Measurements from ENCODE around the gene ACTG1. TPM values are rescaled to one million over a fixed set of nuclear protein-coding genes. Genes with fewer than 3 reads are reported as not detected.

Gene ACTG1
- total RNA-seq, 1 experiment from 2014 or later = 3,247 TPM

GRCh38 chr17:81542431-81543338 is 30.1 kb upstream of the ACTG1 start:
- ChIA-PET CTCF (no interaction called here), POLR2A (ENCODE audit: low non-redundant PET) (no interaction called here)
- no peak for DNase-seq (ENCODE audit: low spot score)
- TF ChIP-seq, protein P1, sequence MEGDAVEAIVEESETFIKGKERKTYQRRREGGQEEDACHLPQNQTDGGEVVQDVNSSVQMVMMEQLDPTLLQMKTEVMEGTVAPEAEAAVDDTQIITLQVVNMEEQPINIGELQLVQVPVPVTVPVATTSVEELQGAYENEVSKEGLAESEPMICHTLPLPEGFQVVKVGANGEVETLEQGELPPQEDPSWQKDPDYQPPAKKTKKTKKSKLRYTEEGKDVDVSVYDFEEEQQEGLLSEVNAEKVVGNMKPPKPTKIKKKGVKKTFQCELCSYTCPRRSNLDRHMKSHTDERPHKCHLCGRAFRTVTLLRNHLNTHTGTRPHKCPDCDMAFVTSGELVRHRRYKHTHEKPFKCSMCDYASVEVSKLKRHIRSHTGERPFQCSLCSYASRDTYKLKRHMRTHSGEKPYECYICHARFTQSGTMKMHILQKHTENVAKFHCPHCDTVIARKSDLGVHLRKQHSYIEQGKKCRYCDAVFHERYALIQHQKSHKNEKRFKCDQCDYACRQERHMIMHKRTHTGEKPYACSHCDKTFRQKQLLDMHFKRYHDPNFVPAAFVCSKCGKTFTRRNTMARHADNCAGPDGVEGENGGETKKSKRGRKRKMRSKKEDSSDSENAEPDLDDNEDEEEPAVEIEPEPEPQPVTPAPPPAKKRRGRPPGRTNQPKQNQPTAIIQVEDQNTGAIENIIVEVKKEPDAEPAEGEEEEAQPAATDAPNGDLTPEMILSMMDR (conservative IDR thresholded peaks at IDR 0.05; ENCODE audit: low read depth, low read length) = no peak
- TF ChIP-seq EZH2 (IDR thresholded peaks at IDR 0.05; ENCODE audit: borderline replicate concordance, low read depth, low read length, poor library complexity, severe bottlenecking) = no peak
- no peaks in the 10 kb centered on the region for H3K4me1 ChIP-seq (ENCODE audit: insufficient read depth, low read length, poor library complexity, severe bottlenecking)
- H3K36me3 ChIP-seq (ENCODE audit: insufficient read depth, low read length, poor library complexity, severe bottlenecking) = peaks cover 29% of the 10 kb centered on the region
- intact Hi-C loops (cut with micrococcal nuclease; ENCODE audit: unreplicated experiment) = no loop called here
- H3K4me3 ChIP-seq (ENCODE audit: low read depth, low read length, poor library complexity, severe bottlenecking) = no peak overlapping the region
- no peak overlapping the region for H3K27ac ChIP-seq (ENCODE audit: low read depth, low read length, poor library complexity, severe bottlenecking)
- H3K27me3 ChIP-seq (replicated peaks; ENCODE audit: insufficient read depth, low read depth, low read length, poor library complexity) = no peaks in the 10 kb centered on the region
- no TSS peak for BruUV-seq (replicated peaks)
- H3K9me3 ChIP-seq (ENCODE audit: low read depth, low read length, poor library complexity, severe bottlenecking) = no peaks in the 10 kb centered on the region

DNA sequence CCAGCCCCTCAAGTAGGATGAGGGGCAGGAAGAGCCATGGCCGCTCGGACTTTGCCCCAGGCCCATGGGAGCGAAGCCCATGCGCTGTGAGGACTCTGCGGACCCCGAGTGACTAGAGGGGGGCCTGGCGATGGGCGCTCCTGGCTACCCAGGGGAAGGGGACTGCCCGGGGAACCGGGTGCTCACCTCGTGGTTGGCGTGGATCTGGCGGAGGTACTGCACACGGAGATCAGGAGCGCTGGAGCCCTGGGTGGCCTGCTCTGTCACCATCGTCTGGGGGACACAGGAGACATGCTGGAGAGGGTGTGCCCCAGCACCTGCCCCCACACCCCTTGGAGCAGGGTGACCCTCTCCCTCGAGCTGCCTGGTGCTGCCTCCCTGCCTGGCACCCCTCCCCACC is 28.5 kb upstream of the ACTG1 start:
- no peak for DNase-seq (ENCODE audit: low spot score)
- CTCF ChIA-PET = no interaction called here
- no peak overlapping the region for H3K27ac ChIP-seq (ENCODE audit: low read depth, low read length, poor library complexity, severe bottlenecking)
- H3K36me3 ChIP-seq (ENCODE audit: insufficient read depth, low read length, poor library complexity, severe bottlenecking) = peaks cover 14% of the 10 kb centered on the region
- H3K4me1 ChIP-seq (ENCODE audit: insufficient read depth, low read length, poor library complexity, severe bottlenecking) = no peaks in the 10 kb centered on the region
- H3K4me3 ChIP-seq (ENCODE audit: low read depth, low read length, poor library complexity, severe bottlenecking) = no peak overlapping the region
- H3K27me3 ChIP-seq (replicated peaks; ENCODE audit: insufficient read depth, low read depth, low read length, poor library complexity) = peaks cover 9% of the 10 kb centered on the region
- intact Hi-C loops (cut with micrococcal nuclease; ENCODE audit: unreplicated experiment) = no loop called here
- BruUV-seq (replicated peaks) = no TSS peak
- H3K9me3 ChIP-seq (ENCODE audit: low read depth, low read length, poor library complexity, severe bottlenecking) = no peaks in the 10 kb centered on the region
- POLR2A ChIA-PET (ENCODE audit: low non-redundant PET) = no interaction called here
- TF ChIP-seq, protein P1 (conservative IDR thresholded peaks at IDR 0.05; ENCODE audit: low read depth, low read length) = no peak
- no peak for TF ChIP-seq EZH2 (IDR thresholded peaks at IDR 0.05; ENCODE audit: borderline replicate concordance, low read depth, low read length, poor library complexity, severe bottlenecking)

DNA sequence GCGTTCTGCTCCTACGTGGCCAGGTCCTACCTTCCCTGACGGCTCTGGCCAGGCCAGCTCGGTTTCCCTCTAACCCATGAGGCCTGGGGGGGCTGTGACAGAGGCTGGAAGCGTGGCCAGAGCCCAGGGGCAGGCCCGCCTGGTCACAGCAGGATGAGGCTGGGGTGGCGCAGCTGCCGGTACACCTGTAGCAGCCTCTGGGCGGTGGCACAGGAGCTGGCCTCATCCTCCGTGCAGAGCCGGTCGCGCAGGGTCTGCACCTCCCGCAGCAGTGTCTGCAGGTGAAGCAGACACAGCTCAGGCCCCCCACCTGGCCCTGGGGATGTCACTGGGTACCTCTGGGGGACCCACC is 28.1 kb upstream of the ACTG1 start:
- POLR2A ChIA-PET (ENCODE audit: low non-redundant PET) = no interaction called here
- Histone ChIP-seq H3K4me3 (ENCODE audit: low read depth, low read length, poor library complexity, severe bottlenecking) (no peak overlapping the region), H3K36me3 (ENCODE audit: insufficient read depth, low read length, poor library complexity, severe bottlenecking) (peaks cover 11% of the 10 kb centered on the region), H3K4me1 (ENCODE audit: insufficient read depth, low read length, poor library complexity, severe bottlenecking) (no peaks in the 10 kb centered on the region), H3K9me3 (ENCODE audit: low read depth, low read length, poor library complexity, severe bottlenecking) (no peaks in the 10 kb centered on the region), H3K27ac (ENCODE audit: low read depth, low read length, poor library complexity, severe bottlenecking) (no peak overlapping the region), H3K27me3 (replicated peaks; ENCODE audit: insufficient read depth, low read depth, low read length, poor library complexity) (peaks cover 11% of the 10 kb centered on the region)
- TF ChIP-seq, protein P1 (conservative IDR thresholded peaks at IDR 0.05; ENCODE audit: low read depth, low read length) = no peak
- TF ChIP-seq EZH2 (IDR thresholded peaks at IDR 0.05; ENCODE audit: borderline replicate concordance, low read depth, low read length, poor library complexity, severe bottlenecking) = no peak
- no peak for DNase-seq (ENCODE audit: low spot score)
- CTCF ChIA-PET = no interaction called here
- BruUV-seq (replicated peaks) = no TSS peak
- intact Hi-C loops (cut with micrococcal nuclease; ENCODE audit: unreplicated experiment) = no loop called here
